ENCODE measurements around the gene EML4. TPM values are rescaled to one million over a fixed set of nuclear protein-coding genes. Genes with fewer than 3 reads are reported as not detected.

EML4 gene
- total RNA-seq, 1 experiment from 2014 or later: 107 TPM

DNA sequence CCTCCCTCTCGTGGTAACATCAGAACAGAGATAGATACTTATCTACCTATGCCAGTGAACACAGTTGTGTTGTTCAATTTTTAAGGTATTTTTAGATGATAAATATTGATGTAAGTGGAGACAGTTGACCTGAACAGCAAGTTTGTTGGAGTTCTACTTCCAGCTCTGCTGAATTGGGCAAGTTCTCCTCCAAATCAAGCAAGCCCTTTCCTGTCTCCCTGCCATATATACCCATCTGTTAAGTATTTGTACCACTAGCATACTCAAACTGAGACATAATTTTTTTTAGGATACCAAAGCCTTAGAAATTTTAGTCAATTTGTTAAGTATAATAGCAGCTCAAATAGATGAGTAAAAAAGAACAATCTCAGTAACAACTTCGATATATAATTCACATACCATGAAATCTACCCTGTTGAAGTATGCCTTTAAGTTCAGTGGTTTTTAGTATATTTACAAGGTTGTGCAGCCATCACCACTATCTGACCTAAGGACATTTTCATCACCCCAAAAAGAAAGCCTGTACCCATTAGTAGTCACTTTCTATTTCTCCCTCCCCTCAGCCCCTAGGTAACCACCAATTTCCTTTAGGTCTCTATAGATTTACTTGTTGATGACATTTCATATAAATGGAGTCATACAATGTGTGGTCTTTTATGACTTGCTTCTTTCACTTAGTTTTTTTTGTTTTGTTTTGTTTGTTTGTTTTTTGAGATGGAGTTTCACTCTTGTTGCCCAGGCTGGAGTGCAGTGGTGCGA lies 130.0 kb downstream of the EML4 start:
- ChIA-PET POLR2A (no interaction called here), CTCF (no interaction called here)
- Histone ChIP-seq H3K27me3 (ENCODE audit: control insufficient read depth, insufficient read depth, low read length) (no peaks in the 10 kb centered on the region), H3K9me3 (ENCODE audit: control insufficient read depth, insufficient read depth, low read depth, low read length) (no peaks in the 10 kb centered on the region), H3K4me3 (ENCODE audit: low read depth in 2 of 2, low read length in 2 of 2) (no peak overlapping the region), H3K27ac (ENCODE audit: low read length) (no peak overlapping the region), H3K4me1 (ENCODE audit: control insufficient read depth, insufficient read depth, low read length) (no peaks in the 10 kb centered on the region), H3K36me3 (ENCODE audit: control insufficient read depth, insufficient read depth, low read length) (peaks cover 53% of the 10 kb centered on the region)
- TF ChIP-seq POLR2AphosphoS5 (IDR thresholded peaks at IDR 0.05; ENCODE audit: low read depth, low read length) (no peak), REST (IDR thresholded peaks at IDR 0.05; ENCODE audit: insufficient read depth in 1 of 2, low read depth in 2 of 2, low read length in 1 of 2) (no peak), CTCF (IDR thresholded peaks at IDR 0.05) (no peak), TCF7L2 (IDR thresholded peaks at IDR 0.05; ENCODE audit: low read depth, low read length) (no peak), SIN3A (IDR thresholded peaks at IDR 0.05; ENCODE audit: borderline replicate concordance, insufficient read depth, low read depth, low read length) (no peak)
- in situ Hi-C loops (cut with HindIII; ENCODE audit: low pct_unique_long_range_greater_than_20kb, low sequenced_read_pairs) (no loop called here), intact Hi-C loops (cut with micrococcal nuclease; ENCODE audit: unreplicated experiment) (no loop called here)
- BruUV-seq (replicated peaks): no TSS peak
- DNase-seq (ENCODE audit: low read depth, low spot score) (no peak), ATAC-seq (no peak; the same call in 1 of the 2 replicates)

- CTCF ChIA-PET: no interaction called here
Observed at GRCh38 chr2:42300527-42300926, 131.4 kb downstream of the EML4 start.

More at GRCh38 chr2:42300527-42300926, 131.4 kb downstream of the EML4 start:
- no peaks in the 10 kb centered on the region for H3K4me1 ChIP-seq (ENCODE audit: control insufficient read depth, insufficient read depth, low read length)
- TF ChIP-seq REST (IDR thresholded peaks at IDR 0.05; ENCODE audit: insufficient read depth in 1 of 2, low read depth in 2 of 2, low read length in 1 of 2) (no peak), SIN3A (IDR thresholded peaks at IDR 0.05; ENCODE audit: borderline replicate concordance, insufficient read depth, low read depth, low read length) (no peak), TCF7L2 (IDR thresholded peaks at IDR 0.05; ENCODE audit: low read depth, low read length) (no peak), POLR2AphosphoS5 (IDR thresholded peaks at IDR 0.05; ENCODE audit: low read depth, low read length) (no peak), CTCF (IDR thresholded peaks at IDR 0.05) (no peak)
- BruUV-seq (replicated peaks): no TSS peak
- no peak for ATAC-seq
- POLR2A ChIA-PET: no interaction called here
- intact Hi-C loops (cut with micrococcal nuclease; ENCODE audit: unreplicated experiment): no loop called here
- DNase-seq (ENCODE audit: low read depth, low spot score): no peak
- H3K27me3 ChIP-seq (ENCODE audit: control insufficient read depth, insufficient read depth, low read length): no peaks in the 10 kb centered on the region
- no peak overlapping the region for H3K4me3 ChIP-seq (ENCODE audit: low read depth in 2 of 2, low read length in 2 of 2)
- H3K9me3 ChIP-seq (ENCODE audit: control insufficient read depth, insufficient read depth, low read depth, low read length): no peaks in the 10 kb centered on the region
- in situ Hi-C loops (cut with HindIII; ENCODE audit: low pct_unique_long_range_greater_than_20kb, low sequenced_read_pairs): no loop called here
- H3K36me3 ChIP-seq (ENCODE audit: control insufficient read depth, insufficient read depth, low read length): peaks cover 44% of the 10 kb centered on the region
- no peak overlapping the region for H3K27ac ChIP-seq (ENCODE audit: low read length)

All from Panc1 (cell line).